Neural crest cell (in vitro differentiated cells): ENCODE data around the gene DOCK9. TPM values are rescaled to one million over a fixed set of nuclear protein-coding genes. Genes with fewer than 3 reads are reported as not detected.

Source experiments
- DNase-seq: peaks from one replicate; pipeline ENCODE4 v3.0.0; 2021; ENCODE audit warnings: low read depth, mixed read lengths, low spot score
- H3K27ac Mint-ChIP-seq: one replicate; pipeline ENCODE4 v1.8.0; 2021; ENCODE audit warnings: mild to moderate bottlenecking, mixed read lengths; ENCODE audit not compliant: unreplicated experiment
- H3K27me3 Mint-ChIP-seq: 2 replicates; pipeline ENCODE4 v1.8.0; 2021; ENCODE audit warnings: low read depth, mild to moderate bottlenecking, mixed read lengths
- H3K36me3 Mint-ChIP-seq: 2 replicates; pipeline ENCODE4 v1.8.0; 2021; ENCODE audit warnings: low read depth, mild to moderate bottlenecking, mixed read lengths
- H3K4me1 Mint-ChIP-seq: 2 replicates; pipeline ENCODE4 v1.8.0; 2021; ENCODE audit warnings: mixed read lengths
- H3K4me3 Mint-ChIP-seq: one replicate; pipeline ENCODE4 v1.8.0; 2021; ENCODE audit warnings: mild to moderate bottlenecking, mixed read lengths
- H3K9me3 Mint-ChIP-seq: 2 replicates; pipeline ENCODE4 v1.8.0; 2021; ENCODE audit warnings: mixed read lengths
- total RNA-seq: library from RNA; stranded (reverse); gene quantifications from 2 replicates; pipeline ENCODE4 v1.2.1, GENCODE V29; 2021
- TF ChIP-seq, protein P1 (sequence below): fragments of 200-600 bp; sonication (generic); conservative IDR thresholded peaks from 2 replicates; pipeline ENCODE4 v1.5.0; 2021; ENCODE audit warnings: antibody characterized with exemption, mild to moderate bottlenecking

The DOCK9 gene
- total RNA-seq, 1 donor from 2014 or later, result 6.9 TPM

DNA sequence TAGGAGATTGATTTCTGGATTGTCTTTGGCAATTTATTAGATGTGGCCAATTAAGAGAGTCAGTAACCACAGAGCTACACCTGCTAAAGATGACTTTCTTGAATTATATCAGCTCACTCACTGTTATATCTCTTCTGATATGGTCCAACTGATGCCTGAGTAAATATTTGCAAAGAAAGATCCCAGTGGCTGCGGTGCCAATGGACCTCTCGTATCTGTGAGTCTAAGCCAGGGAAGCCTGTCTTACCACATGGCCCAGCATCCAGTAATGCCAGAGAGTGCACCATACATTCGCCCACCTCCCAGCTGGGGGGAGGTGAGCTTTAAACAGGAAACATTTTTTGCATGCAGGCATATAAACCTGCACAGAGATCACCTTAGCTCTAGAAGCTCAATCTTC, 142.7 kb downstream of the DOCK9 start:
- Mint-ChIP-seq H3K9me3 (peaks cover 4% of the 10 kb centered on the region), H3K36me3 (no peaks in the 10 kb centered on the region), H3K27ac (no peak overlapping the region), H3K27me3 (no peaks in the 10 kb centered on the region), H3K4me3 (no peak overlapping the region), H3K4me1 (peaks cover 10% of the 10 kb centered on the region)
- TF ChIP-seq, protein P1, sequence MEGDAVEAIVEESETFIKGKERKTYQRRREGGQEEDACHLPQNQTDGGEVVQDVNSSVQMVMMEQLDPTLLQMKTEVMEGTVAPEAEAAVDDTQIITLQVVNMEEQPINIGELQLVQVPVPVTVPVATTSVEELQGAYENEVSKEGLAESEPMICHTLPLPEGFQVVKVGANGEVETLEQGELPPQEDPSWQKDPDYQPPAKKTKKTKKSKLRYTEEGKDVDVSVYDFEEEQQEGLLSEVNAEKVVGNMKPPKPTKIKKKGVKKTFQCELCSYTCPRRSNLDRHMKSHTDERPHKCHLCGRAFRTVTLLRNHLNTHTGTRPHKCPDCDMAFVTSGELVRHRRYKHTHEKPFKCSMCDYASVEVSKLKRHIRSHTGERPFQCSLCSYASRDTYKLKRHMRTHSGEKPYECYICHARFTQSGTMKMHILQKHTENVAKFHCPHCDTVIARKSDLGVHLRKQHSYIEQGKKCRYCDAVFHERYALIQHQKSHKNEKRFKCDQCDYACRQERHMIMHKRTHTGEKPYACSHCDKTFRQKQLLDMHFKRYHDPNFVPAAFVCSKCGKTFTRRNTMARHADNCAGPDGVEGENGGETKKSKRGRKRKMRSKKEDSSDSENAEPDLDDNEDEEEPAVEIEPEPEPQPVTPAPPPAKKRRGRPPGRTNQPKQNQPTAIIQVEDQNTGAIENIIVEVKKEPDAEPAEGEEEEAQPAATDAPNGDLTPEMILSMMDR, result no peak
- no peak for DNase-seq

DNA sequence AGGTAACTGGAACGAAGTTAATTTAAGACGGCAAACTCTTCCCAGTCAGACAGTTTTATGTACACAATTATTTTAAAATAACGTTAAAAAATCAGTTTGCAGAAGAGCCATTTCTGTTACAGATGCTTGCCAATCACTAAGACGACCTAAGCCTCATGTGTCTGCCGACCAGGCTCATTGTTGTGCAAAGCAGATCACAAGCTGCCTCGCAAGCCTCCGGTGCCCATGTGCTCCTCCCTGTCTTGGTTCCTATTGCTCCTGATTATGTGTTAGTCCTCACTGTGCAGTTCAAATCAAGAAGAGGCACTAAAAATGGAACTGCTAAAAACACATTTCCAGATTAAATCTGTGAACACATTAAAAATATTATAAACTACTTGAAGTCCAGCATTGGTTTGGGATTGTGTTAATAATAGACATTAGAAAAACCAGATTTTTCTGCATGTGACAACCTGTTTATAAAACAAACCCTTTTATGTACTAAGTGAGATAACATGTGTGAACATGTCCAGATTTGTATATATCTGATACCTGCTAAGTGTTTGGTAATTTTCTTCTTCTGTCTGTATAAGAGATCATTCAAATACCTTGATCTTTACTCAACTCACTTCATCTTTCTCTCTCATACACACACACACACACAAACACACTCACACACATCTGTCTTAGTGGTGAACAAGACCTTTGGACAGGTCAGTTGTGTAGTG, 143.5 kb downstream of the DOCK9 start:
- H3K36me3 Mint-ChIP-seq, result no peaks in the 10 kb centered on the region
- H3K9me3 Mint-ChIP-seq, result peaks cover 4% of the 10 kb centered on the region
- no peak for DNase-seq
- no peak overlapping the region for H3K27ac Mint-ChIP-seq
- no peaks in the 10 kb centered on the region for H3K27me3 Mint-ChIP-seq
- no peak overlapping the region for H3K4me3 Mint-ChIP-seq
- peaks cover 10% of the 10 kb centered on the region for H3K4me1 Mint-ChIP-seq
- TF ChIP-seq, protein P1, result no peak

DNA sequence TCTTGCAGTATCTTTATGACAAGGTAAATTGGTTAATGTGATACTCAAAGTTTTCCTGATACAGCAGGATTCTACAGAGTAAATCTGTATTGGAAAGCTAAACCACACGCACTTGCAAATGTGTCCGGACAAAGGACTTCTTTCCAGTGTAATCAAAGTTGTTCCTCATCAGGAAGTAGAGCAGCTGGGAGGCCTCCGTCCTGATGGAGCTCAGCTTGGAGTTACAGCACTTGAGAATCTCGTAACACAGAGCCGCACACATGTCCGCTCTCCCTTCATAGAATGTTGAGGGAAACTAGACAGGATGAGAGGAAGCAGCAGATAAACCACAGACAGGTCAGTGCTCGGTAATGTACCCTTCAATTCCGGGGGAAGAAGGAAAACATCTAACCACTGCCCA, 146.6 kb downstream of the DOCK9 start:
- H3K4me3 Mint-ChIP-seq, result no peak overlapping the region
- H3K9me3 Mint-ChIP-seq, result peaks cover 4% of the 10 kb centered on the region
- H3K36me3 Mint-ChIP-seq, result no peaks in the 10 kb centered on the region
- TF ChIP-seq, protein P1, result no peak
- no peak overlapping the region for H3K27ac Mint-ChIP-seq
- no peaks in the 10 kb centered on the region for H3K27me3 Mint-ChIP-seq
- no peak for DNase-seq
- H3K4me1 Mint-ChIP-seq, result peaks cover 16% of the 10 kb centered on the region

DNA sequence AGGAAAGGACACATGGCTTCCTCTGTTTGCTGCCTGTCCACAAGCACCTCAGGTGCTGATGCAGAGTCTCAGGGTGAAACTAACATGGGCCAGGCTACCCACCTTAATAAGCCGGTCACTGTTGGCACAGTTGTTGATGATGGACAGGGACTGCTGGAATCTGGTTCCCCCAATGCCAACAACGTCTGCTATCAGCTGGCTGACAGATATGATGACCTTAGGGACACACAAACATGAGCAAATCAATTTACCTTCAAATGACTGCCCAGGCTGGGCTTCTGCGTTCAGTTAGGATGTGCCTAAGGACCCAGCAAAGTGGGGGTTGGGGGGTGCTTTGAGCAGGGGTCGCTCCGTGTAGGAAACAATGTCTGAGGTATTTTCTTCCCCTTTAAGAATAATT, 148.3 kb downstream of the DOCK9 start:
- Mint-ChIP-seq H3K4me1 (peaks cover 18% of the 10 kb centered on the region), H3K9me3 (peaks cover 4% of the 10 kb centered on the region), H3K4me3 (no peak overlapping the region), H3K27ac (no peak overlapping the region), H3K27me3 (no peaks in the 10 kb centered on the region), H3K36me3 (no peaks in the 10 kb centered on the region)
- DNase-seq, result no peak
- TF ChIP-seq, protein P1, result no peak

DNA sequence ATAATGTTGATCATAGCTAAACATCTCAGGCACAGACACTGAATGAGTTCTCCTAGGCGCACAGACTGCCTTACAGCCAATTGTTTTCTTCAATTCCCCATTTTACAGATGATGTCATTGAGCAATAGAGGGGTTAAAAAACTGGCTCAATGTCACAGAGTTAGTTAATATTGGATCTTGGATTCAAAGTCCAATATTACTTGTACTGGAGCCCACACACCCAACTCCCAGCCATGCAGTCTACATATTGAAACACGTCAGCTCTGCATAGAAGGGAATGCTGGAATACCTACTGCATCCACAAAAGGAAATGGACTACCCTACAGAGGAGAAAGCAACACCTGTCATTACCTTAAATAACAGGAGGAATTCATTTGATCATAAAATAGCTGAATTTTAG, 149.2 kb downstream of the DOCK9 start:
- H3K36me3 Mint-ChIP-seq, result no peaks in the 10 kb centered on the region
- H3K9me3 Mint-ChIP-seq, result peaks cover 4% of the 10 kb centered on the region
- H3K27me3 Mint-ChIP-seq, result no peaks in the 10 kb centered on the region
- DNase-seq, result no peak
- H3K4me3 Mint-ChIP-seq, result no peak overlapping the region
- TF ChIP-seq, protein P1, result no peak
- H3K4me1 Mint-ChIP-seq, result peaks cover 13% of the 10 kb centered on the region
- H3K27ac Mint-ChIP-seq, result no peak overlapping the region
